22Rv1 (cell line): ENCODE measurements around the gene CHD6.

Experiments
- CTCF ChIP-seq: fragments of 450-650 bp; IDR thresholded peaks from 2 replicates; pipeline ENCODE4 v1.5.1; 2017; ENCODE audit warnings: mild to moderate bottlenecking
- ZFX ChIP-seq: fragments of 450-650 bp; IDR thresholded peaks from 2 replicates; pipeline ENCODE4 v1.6.1; 2017; ENCODE audit warnings: antibody characterized with exemption, borderline replicate concordance

DNA sequence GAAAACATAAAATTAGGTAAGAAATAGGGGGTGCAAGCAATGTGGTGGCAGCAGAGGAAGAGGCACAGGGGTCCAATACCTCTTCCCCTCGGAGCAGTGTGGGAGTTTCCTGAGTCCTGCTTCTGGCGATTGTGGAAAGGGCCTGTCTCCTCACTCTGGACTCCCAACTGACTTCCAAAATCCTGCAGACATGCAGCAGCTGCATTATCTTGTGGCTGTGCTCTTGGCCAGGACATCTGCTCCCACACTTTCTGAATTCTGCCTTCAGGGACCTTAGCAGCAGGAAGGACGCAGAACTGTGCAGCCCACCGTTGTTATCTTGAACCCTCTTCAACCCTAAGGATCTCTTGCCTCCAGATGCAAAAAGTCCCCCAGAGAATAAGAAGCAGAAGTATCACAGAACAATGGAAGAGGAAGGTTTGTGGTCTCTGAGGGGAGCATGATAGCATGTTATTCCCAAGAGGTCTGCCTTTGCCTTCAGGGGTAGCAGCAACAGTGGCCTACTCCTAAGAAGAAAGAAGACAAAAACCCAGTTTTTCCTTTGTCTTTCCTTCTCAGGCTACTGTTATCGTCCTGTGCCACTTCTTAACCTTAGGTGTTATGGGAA lies 149.1 kb downstream of the CHD6 start:
- TF ChIP-seq CTCF (no peak), ZFX (no peak)
